PC-3 (cell line): ENCODE results near the gene ZNF333. TPM values are rescaled to one million over a fixed set of nuclear protein-coding genes. Genes with fewer than 3 reads are reported as not detected.

Experiments used
- ATAC-seq: fragments of 200-7000 bp; cut with Tn5 transposase; 2 replicates; pipeline ENCODE4 v1.9.1; 2020; ENCODE audit warnings: mild to moderate bottlenecking, moderate library complexity
- BruUV-seq: library from RNA; stranded (reverse); fragments of 400-500 nt; replicated peaks from 2 replicates; lab custom pipeline; 2021; lab: Mats Ljungman, UMichigan
- CTCF ChIA-PET: fragments of 300-600 bp; sonication (Branson Sonifier 250); formaldehyde crosslinking; loops from one replicate; lab custom pipeline; 2022; ENCODE audit warnings: antibody characterized with exemption; lab: Charles Lee
- POLR2A ChIA-PET: fragments of 300-600 bp; sonication (Branson Sonifier 250); formaldehyde crosslinking; loops from one replicate; lab custom pipeline; 2022; ENCODE audit warnings: antibody characterized with exemption; ENCODE audit not compliant: unreplicated experiment; lab: Charles Lee
- DNase-seq: peaks from one replicate; pipeline ENCODE4 v3.0.0-alpha.2; 2015
- H2AFZ ChIP-seq: fragments of 300-600 bp; sonication (generic); 2 replicates; pipeline ENCODE4 v1.6.0; 2016; ENCODE audit warnings: antibody characterized with exemption, low read length
- H3F3A ChIP-seq: fragments of 300-600 bp; sonication (generic); one replicate; pipeline ENCODE4 v1.6.0; 2017; ENCODE audit warnings: antibody characterized with exemption, low read length, control low read depth, mild to moderate bottlenecking; ENCODE audit not compliant: unreplicated experiment
- H3K27ac ChIP-seq: fragments of 300-600 bp; sonication (generic); 2 replicates; pipeline ENCODE4 v1.5.1; 2016; ENCODE audit warnings: mild to moderate bottlenecking, low read length
- H3K27me3 ChIP-seq: fragments of 300-600 bp; sonication (generic); 2 replicates; pipeline ENCODE4 v1.6.1; 2016; ENCODE audit warnings: low read length, mixed read lengths
- H3K36me3 ChIP-seq: fragments of 300-600 bp; sonication (generic); 2 replicates; pipeline ENCODE4 v1.6.1; 2016; ENCODE audit warnings: low read depth, mixed run types, low read length, mixed read lengths
- H3K4me1 ChIP-seq: fragments of 300-600 bp; sonication (generic); 2 replicates; pipeline ENCODE4 v1.5.1; 2016; ENCODE audit warnings: low read length; ENCODE audit not compliant: insufficient read depth
- H3K4me2 ChIP-seq: fragments of 300-600 bp; sonication (generic); 2 replicates; pipeline ENCODE4 v1.6.0; 2016; ENCODE audit warnings: low read length
- H3K4me3 ChIP-seq: fragments of 300-600 bp; sonication (generic); 2 replicates; pipeline ENCODE4 v1.5.1; 2016; ENCODE audit warnings: mild to moderate bottlenecking, low read length, mixed read lengths
- H3K79me2 ChIP-seq: fragments of 300-600 bp; sonication (generic); 2 replicates; pipeline ENCODE4 v1.6.1; 2017; ENCODE audit warnings: low read length, mixed read lengths
- H3K9ac ChIP-seq: fragments of 300-600 bp; sonication (generic); 2 replicates; pipeline ENCODE4 v1.6.0; 2016; ENCODE audit warnings: mild to moderate bottlenecking, low read length
- H3K9me2 ChIP-seq: fragments of 300-600 bp; sonication (generic); replicated peaks from 2 replicates; pipeline ENCODE4 v1.6.1; 2016; ENCODE audit warnings: mixed run types, low read length, mixed read lengths
- H3K9me3 ChIP-seq: fragments of 300-600 bp; sonication (generic); 2 replicates; pipeline ENCODE4 v1.6.1; 2016; ENCODE audit warnings: low read length, mixed read lengths
- H4K20me1 ChIP-seq: fragments of 300-600 bp; sonication (generic); 2 replicates; pipeline ENCODE4 v1.6.1; 2016; ENCODE audit warnings: low read length, mixed read lengths
- CTCF ChIP-seq: fragments of 300-600 bp; sonication (generic); conservative IDR thresholded peaks from 2 replicates; pipeline ENCODE4 v1.5.1; 2017; ENCODE audit warnings: antibody characterized with exemption, low read depth, mild to moderate bottlenecking, low read length
- EZH2 ChIP-seq: fragments of 300-600 bp; sonication (generic); IDR thresholded peaks from one replicate; pipeline ENCODE4 v1.6.1; 2017; ENCODE audit warnings: antibody characterized with exemption, mild to moderate bottlenecking, low read length; ENCODE audit not compliant: unreplicated experiment
- EZH2phosphoT487 ChIP-seq: fragments of 300-600 bp; sonication (generic); IDR thresholded peaks from 2 replicates; pipeline ENCODE4 v1.6.1; 2018; ENCODE audit warnings: mild to moderate bottlenecking, antibody characterized with exemption, low read length, borderline replicate concordance
- intact Hi-C: fragments of 100-400 bp; cut with micrococcal nuclease; formaldehyde crosslinking; loops from 2 replicates; pipeline ENCODE4 v1.9.0; 2023
- total RNA-seq: library from RNA; depleted of rRNA; stranded (reverse); fragments of >200 nt; gene quantifications from 2 replicates; pipeline ENCODE4 v1.2.3, GENCODE V29; 2014

The ZNF333 gene
- total RNA-seq, 1 experiment from 2014 or later: 6.2 TPM

DNA sequence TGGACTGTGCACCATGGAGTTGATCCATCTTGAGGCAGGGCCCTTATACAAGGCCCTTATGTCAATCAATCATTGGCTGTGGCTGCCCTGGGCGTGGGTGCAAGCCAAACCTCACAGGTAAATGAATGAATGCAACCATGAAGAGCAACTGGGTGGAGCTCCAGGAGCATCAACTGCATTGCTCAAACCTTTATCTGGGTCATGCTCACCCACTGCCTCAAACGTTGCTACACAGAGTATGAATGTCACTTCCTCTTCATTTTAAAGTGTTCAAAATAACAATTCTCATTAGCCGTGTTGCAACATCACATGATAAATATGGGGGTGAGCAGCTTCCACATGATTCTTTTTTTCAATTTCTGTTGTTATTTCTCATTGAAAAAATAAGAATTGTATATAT is 6.4 kb upstream of the ZNF333 start:
- BruUV-seq: no TSS peak
- intact Hi-C loops: no loop called here
- CTCF ChIA-PET: no interaction called here
- no peak overlapping the region for H2AFZ ChIP-seq
- H4K20me1 ChIP-seq: no peaks in the 10 kb centered on the region
- H3K9ac ChIP-seq: no peak overlapping the region
- no peak overlapping the region for H3K4me2 ChIP-seq
- no peak overlapping the region for H3K4me3 ChIP-seq
- H3K9me3 ChIP-seq: no peaks in the 10 kb centered on the region
- H3K27me3 ChIP-seq: peaks cover 17% of the 10 kb centered on the region
- H3K4me1 ChIP-seq: no peaks in the 10 kb centered on the region
- no peaks in the 10 kb centered on the region for H3F3A ChIP-seq
- DNase-seq: no peak
- H3K79me2 ChIP-seq: no peaks in the 10 kb centered on the region
- H3K27ac ChIP-seq: no peak overlapping the region
- no peaks in the 10 kb centered on the region for H3K9me2 ChIP-seq
- TF ChIP-seq EZH2 (no peak), EZH2phosphoT487 (no peak), CTCF (no peak)
- no peaks in the 10 kb centered on the region for H3K36me3 ChIP-seq
- ATAC-seq: no peak
- POLR2A ChIA-PET: no interaction called here

GRCh38 chr19:14686411-14686810 is 3.4 kb upstream of the ZNF333 start:
- Histone ChIP-seq H3K4me2 (no peak overlapping the region), H3K79me2 (peaks cover 4% of the 10 kb centered on the region; the same call in 1 of the 2 replicates), H3K9ac (no peak overlapping the region), H3K9me3 (no peaks in the 10 kb centered on the region), H3F3A (peaks cover 4% of the 10 kb centered on the region), H2AFZ (no peak overlapping the region), H3K9me2 (no peaks in the 10 kb centered on the region), H4K20me1 (no peaks in the 10 kb centered on the region), H3K4me3 (no peak overlapping the region), H3K27ac (no peak overlapping the region), H3K36me3 (no peaks in the 10 kb centered on the region), H3K27me3 (peaks cover 14% of the 10 kb centered on the region; the same call in 1 of the 2 replicates), H3K4me1 (peaks cover 7% of the 10 kb centered on the region; the same call in 1 of the 2 replicates)
- POLR2A ChIA-PET: interaction anchor here (0.5 kb wide), 1 partner anchor 115 kb away, joined by 3 read pairs; the partner anchor contains the start of gene NDUFB7
- CTCF ChIA-PET: interaction anchor here (0.6 to 3.4 kb wide), 5 partner anchors 10 to 550 kb away, joined by 3 to 147 read pairs (median 4); partner anchors contain the start of genes ASF1B and NDUFB7
- BruUV-seq: no TSS peak
- no peak for ATAC-seq
- intact Hi-C loops: loop anchor here (1.0 kb wide), 1 partner anchor 112 kb away; no protein-coding TSS in a partner anchor
- peak; percentile 62 for DNase-seq
- TF ChIP-seq EZH2phosphoT487: no peak
- TF ChIP-seq EZH2: no peak
- peak; percentile 68; the same call in 1 of the 2 replicates for TF ChIP-seq CTCF

DNA sequence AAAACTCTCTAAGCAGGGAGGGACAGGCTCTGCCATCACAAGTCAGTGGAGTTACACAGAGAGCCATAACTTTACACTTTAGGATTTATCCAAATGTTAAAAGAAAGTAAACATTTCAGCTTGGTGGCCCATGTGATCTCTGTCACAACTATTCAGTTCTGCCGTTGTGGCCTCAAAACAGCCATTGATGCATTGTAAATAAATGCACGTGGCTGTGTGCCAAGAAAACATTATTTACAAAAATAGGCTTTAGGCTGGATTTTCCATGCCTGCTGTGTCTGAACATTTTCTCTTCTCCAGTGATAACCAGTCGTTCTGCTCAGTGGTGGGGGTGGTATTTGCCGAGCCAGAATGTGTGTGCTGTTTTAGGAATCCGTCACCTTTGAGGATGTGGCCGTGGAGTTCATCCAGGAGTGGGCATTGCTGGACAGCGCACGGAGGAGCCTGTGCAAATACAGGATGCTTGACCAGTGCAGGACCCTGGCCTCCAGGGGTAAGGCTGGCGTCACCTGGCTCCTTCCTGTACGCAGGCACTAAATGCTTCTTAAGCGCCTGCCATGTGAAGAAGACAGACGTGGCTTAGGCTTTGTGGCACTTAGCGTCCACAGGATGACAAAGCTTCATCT is 4.9 kb downstream of the ZNF333 start:
- DNase-seq (no peak), ATAC-seq (no peak)
- intact Hi-C loops: no loop called here
- H3K4me1 ChIP-seq: 0 out of 2 replicates have a peak, but pooled peaks cover 3% of the 10 kb centered on the region
- BruUV-seq: no TSS peak
- peaks cover 6% of the 10 kb centered on the region; the same call in 1 of the 2 replicates for H3K36me3 ChIP-seq
- no peak overlapping the region for H3K4me3 ChIP-seq
- no peaks in the 10 kb centered on the region for H3K9me2 ChIP-seq
- no peaks in the 10 kb centered on the region for H3K27me3 ChIP-seq
- POLR2A ChIA-PET: no interaction called here
- no peaks in the 10 kb centered on the region for H3K9me3 ChIP-seq
- no peaks in the 10 kb centered on the region for H3F3A ChIP-seq
- no peak overlapping the region for H3K4me2 ChIP-seq
- no peaks in the 10 kb centered on the region for H4K20me1 ChIP-seq
- no peak overlapping the region for H3K9ac ChIP-seq
- peaks cover 4% of the 10 kb centered on the region; the same call in 1 of the 2 replicates for H3K79me2 ChIP-seq
- no peak for TF ChIP-seq CTCF
- no peak for TF ChIP-seq EZH2
- no peak for TF ChIP-seq EZH2phosphoT487
- CTCF ChIA-PET: no interaction called here
- H2AFZ ChIP-seq: no peak overlapping the region
- no peak overlapping the region for H3K27ac ChIP-seq
